A673 (cell line): ENCODE measurements around the gene RNF141. TPM values are rescaled to one million over a fixed set of nuclear protein-coding genes. Genes with fewer than 3 reads are reported as not detected.

Experiments
- BruUV-seq: library from RNA; stranded (reverse); fragments of 400-500 nt; replicated peaks from 2 replicates; lab custom pipeline; 2021; lab: Mats Ljungman, UMichigan
- CTCF ChIA-PET: fragments of 300-600 bp; sonication (Branson Sonifier 250); formaldehyde crosslinking; loops from one replicate; lab custom pipeline; 2022; ENCODE audit warnings: antibody characterized with exemption; lab: Charles Lee
- POLR2A ChIA-PET: fragments of 300-600 bp; sonication (Branson Sonifier 250); formaldehyde crosslinking; loops from one replicate; lab custom pipeline; 2022; ENCODE audit warnings: antibody characterized with exemption; ENCODE audit not compliant: low non-redundant PET; lab: Charles Lee
- DNase-seq: peaks from one replicate; pipeline ENCODE4 v3.0.0-alpha.2; 2015; ENCODE audit warnings: low spot score
- H3K27ac ChIP-seq: fragments of 200-600 bp; sonication (generic); 2 replicates; pipeline ENCODE4 v1.5.1; 2016; ENCODE audit warnings: mixed run types, low read depth, mild to moderate bottlenecking, mixed read lengths, antibody characterized with exemption, low read length; ENCODE audit not compliant: poor library complexity, severe bottlenecking
- H3K27me3 ChIP-seq: fragments of 200-600 bp; sonication (generic); replicated peaks from 2 replicates; pipeline ENCODE4 v1.6.1; 2017; ENCODE audit warnings: mixed run types, low read depth, mild to moderate bottlenecking, mixed read lengths, antibody characterized with exemption, low read length; ENCODE audit not compliant: insufficient read depth, poor library complexity
- H3K36me3 ChIP-seq: fragments of 200-600 bp; sonication (generic); 2 replicates; pipeline ENCODE4 v1.6.1; 2016; ENCODE audit warnings: mixed run types, mild to moderate bottlenecking, mixed read lengths, antibody characterized with exemption, low read length; ENCODE audit not compliant: insufficient read depth, poor library complexity, severe bottlenecking
- H3K4me1 ChIP-seq: fragments of 200-600 bp; sonication (generic); 2 replicates; pipeline ENCODE4 v1.6.1; 2017; ENCODE audit warnings: mixed run types, mild to moderate bottlenecking, mixed read lengths, antibody characterized with exemption, low read length; ENCODE audit not compliant: insufficient read depth, poor library complexity, severe bottlenecking
- H3K4me3 ChIP-seq: fragments of 200-600 bp; sonication (generic); 2 replicates; pipeline ENCODE4 v1.5.1; 2016; ENCODE audit warnings: low read depth, mixed run types, mild to moderate bottlenecking, mixed read lengths, low read length; ENCODE audit not compliant: poor library complexity, severe bottlenecking
- H3K9me3 ChIP-seq: fragments of 200-600 bp; sonication (generic); 2 replicates; pipeline ENCODE4 v1.6.1; 2016; ENCODE audit warnings: mixed run types, low read depth, mild to moderate bottlenecking, mixed read lengths, antibody characterized with exemption, low read length; ENCODE audit not compliant: poor library complexity, severe bottlenecking
- CTCF ChIP-seq: fragments of 300-800, 200-600 bp; sonication (generic); conservative IDR thresholded peaks from 2 replicates; pipeline ENCODE4 v1.5.1; 2017; ENCODE audit warnings: low read depth, mild to moderate bottlenecking, antibody characterized with exemption, low read length, moderate library complexity, mixed read lengths
- EZH2 ChIP-seq: fragments of 200-600 bp; sonication (generic); IDR thresholded peaks from 2 replicates; pipeline ENCODE4 v1.6.1; 2017; ENCODE audit warnings: borderline replicate concordance, low read depth, mild to moderate bottlenecking, mixed read lengths, antibody characterized with exemption, low read length; ENCODE audit not compliant: poor library complexity, severe bottlenecking
- intact Hi-C: fragments of 100-400 bp; cut with micrococcal nuclease; formaldehyde crosslinking; loops from one replicate; pipeline ENCODE4 v1.10.0; 2022; ENCODE audit not compliant: unreplicated experiment
- total RNA-seq: library from RNA; stranded (reverse); gene quantifications from 2 replicates; pipeline ENCODE4 v1.2.3, GENCODE V29; 2021

RNF141 gene
- total RNA-seq, 1 experiment from 2014 or later = 36.4 TPM

GRCh38 chr11:10481560-10482349 lies 59.2 kb downstream of the RNF141 start:
- no TSS peak for BruUV-seq
- POLR2A ChIA-PET = no interaction called here
- Histone ChIP-seq H3K4me3 (no peak overlapping the region), H3K27ac (no peak overlapping the region), H3K9me3 (no peaks in the 10 kb centered on the region), H3K4me1 (no peaks in the 10 kb centered on the region), H3K36me3 (no peaks in the 10 kb centered on the region), H3K27me3 (no peaks in the 10 kb centered on the region)
- DNase-seq = no peak
- intact Hi-C loops = no loop called here
- CTCF ChIA-PET = no interaction called here
- TF ChIP-seq CTCF (no peak), EZH2 (no peak)

DNA sequence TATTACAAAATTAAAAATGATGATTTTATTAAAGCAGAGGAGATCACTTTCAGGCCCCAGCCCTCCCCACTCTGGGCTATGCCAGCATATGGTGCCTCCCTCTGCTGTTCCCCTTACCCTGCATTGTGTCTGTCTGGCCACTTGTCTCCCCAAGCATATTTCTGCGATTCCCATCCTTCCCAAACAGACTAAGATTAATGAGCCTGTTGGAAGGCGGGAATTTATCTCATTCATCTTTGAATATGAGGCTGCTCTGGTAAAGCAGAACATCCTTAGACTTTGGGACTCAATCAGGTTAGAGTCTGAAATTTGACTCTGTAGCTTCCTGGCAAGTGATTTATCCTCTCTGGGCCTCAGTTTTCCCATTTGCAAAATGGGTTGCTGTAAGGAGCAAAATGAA lies 60.2 kb downstream of the RNF141 start:
- Histone ChIP-seq H3K9me3 (no peaks in the 10 kb centered on the region), H3K4me3 (no peak overlapping the region), H3K36me3 (no peaks in the 10 kb centered on the region), H3K27ac (no peak overlapping the region), H3K4me1 (no peaks in the 10 kb centered on the region), H3K27me3 (no peaks in the 10 kb centered on the region)
- BruUV-seq = no TSS peak
- DNase-seq = no peak
- ChIA-PET CTCF (no interaction called here), POLR2A (no interaction called here)
- TF ChIP-seq EZH2 (no peak), CTCF (no peak)
- intact Hi-C loops = no loop called here

DNA sequence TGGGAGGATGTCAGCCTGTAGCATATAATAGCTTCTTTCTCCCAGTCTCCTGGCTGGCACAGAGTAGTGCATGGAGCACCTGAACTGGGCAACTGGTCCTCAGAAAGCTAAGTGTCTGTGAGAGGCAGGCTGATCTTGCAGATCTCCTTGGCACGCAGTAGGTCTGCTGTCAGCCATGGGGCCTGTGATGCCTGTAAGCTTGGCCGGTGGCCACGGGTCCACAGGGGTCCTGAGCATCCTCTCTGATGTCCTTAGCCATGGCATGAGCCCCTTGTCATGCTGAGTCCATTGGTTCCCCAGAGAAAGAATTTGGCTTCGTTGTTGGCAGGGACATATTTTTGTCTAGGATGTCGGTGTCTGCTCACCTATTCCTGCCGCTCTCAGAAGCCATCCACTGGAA lies 61.0 kb downstream of the RNF141 start:
- no peak overlapping the region for H3K4me3 ChIP-seq
- intact Hi-C loops = no loop called here
- POLR2A ChIA-PET = no interaction called here
- no peak for DNase-seq
- no peaks in the 10 kb centered on the region for H3K4me1 ChIP-seq
- H3K27ac ChIP-seq = no peak overlapping the region
- no peaks in the 10 kb centered on the region for H3K36me3 ChIP-seq
- CTCF ChIA-PET = no interaction called here
- TF ChIP-seq CTCF = no peak
- no peak for TF ChIP-seq EZH2
- H3K9me3 ChIP-seq = no peaks in the 10 kb centered on the region
- no TSS peak for BruUV-seq
- H3K27me3 ChIP-seq = no peaks in the 10 kb centered on the region
